ACHN (cell line): ENCODE measurements around the gene PDGFD.

Source experiments
- DNase-seq: peaks from one replicate; pipeline ENCODE4 v3.0.0-alpha.2; 2015
- in situ Hi-C: cut with HindIII; loops from 2 replicates; pipeline ENCODE4 v1.10.0; 2017; ENCODE audit warnings: low sequenced_read_pairs, low pct_ligation_motif_present, low pct_unique_long_range_greater_than_20kb

Gene PDGFD

GRCh38 chr11:104104201-104104600, 59.7 kb downstream of the PDGFD start:
- in situ Hi-C loops: no loop called here
- DNase-seq: no peak

GRCh38 chr11:104098555-104098954, 65.4 kb downstream of the PDGFD start:
- no peak for DNase-seq
- in situ Hi-C loops: no loop called here

- DNase-seq: no peak
- in situ Hi-C loops: no loop called here
Measured at GRCh38 chr11:104098132-104098531, 65.8 kb downstream of the PDGFD start.

DNA sequence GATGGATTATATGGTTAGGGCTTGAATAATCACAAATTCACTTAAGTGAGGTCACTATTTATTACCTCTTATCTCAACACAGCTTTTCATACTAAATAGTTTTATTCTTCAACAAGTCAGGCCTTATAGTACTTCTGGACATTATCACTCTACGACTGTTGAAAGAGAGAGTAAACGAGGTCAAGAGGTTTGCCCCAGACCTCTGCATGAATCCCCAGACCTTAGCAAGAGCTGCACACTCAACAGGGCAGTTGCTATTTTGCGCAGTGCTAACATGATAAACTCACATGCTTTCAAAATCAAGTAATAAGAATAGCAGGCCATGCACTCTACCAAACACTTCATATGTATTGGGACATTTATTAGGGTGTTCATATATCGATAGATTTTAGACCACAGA, 67.0 kb downstream of the PDGFD start:
- in situ Hi-C loops: no loop called here
- no peak for DNase-seq

DNA sequence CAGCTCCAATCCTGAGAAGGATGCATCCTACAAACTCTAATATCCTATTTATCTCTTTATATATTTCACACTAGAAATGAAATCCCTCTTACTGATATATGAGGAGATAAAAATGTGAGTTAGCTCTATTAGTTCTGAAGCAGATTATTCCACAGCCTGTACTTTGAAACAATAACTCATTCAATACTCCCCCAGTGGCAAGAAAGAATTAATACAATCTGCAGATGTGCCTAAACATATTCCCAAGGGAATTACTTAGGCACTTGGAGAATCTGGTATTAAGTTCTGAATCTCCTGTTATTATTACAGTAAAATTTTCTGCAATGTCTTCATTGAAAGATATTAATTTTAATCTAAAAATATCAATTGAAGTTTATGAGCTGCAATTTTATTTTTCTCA, 68.2 kb downstream of the PDGFD start:
- in situ Hi-C loops: no loop called here
- DNase-seq: no peak

GRCh38 chr11:104094576-104094975, 69.4 kb downstream of the PDGFD start:
- no peak for DNase-seq
- in situ Hi-C loops: no loop called here

GRCh38 chr11:104093426-104094280, 70.3 kb downstream of the PDGFD start:
- DNase-seq: no peak
- in situ Hi-C loops: no loop called here

- in situ Hi-C loops: no loop called here
- no peak for DNase-seq
Measured at GRCh38 chr11:104092744-104093143, 71.2 kb downstream of the PDGFD start.

GRCh38 chr11:104091281-104092096, 72.5 kb downstream of the PDGFD start:
- in situ Hi-C loops: no loop called here
- DNase-seq: no peak

GRCh38 chr11:104090767-104091166, 73.2 kb downstream of the PDGFD start:
- no peak for DNase-seq
- in situ Hi-C loops: no loop called here

DNA sequence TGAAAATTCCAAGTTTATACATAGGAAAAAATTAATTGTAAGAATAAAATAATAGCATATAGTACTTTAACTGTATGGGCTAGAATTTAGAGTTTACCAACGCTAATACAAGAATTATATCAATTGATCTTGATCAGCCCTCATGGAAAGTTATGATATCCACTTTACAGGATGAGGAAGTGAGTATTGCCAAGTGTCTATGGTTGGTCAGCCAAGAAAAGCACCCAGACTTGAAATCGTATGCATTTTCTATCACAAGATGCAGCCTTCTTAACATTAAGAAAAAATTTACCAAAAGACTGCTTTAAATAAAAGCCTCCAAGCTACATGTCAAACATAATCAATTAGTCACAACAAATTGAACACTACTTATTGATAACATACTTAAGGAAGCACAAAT, 74.5 kb downstream of the PDGFD start:
- DNase-seq: no peak
- in situ Hi-C loops: no loop called here

- in situ Hi-C loops: no loop called here
- no peak for DNase-seq
Measured at GRCh38 chr11:104086621-104087020, 77.3 kb downstream of the PDGFD start.

DNA sequence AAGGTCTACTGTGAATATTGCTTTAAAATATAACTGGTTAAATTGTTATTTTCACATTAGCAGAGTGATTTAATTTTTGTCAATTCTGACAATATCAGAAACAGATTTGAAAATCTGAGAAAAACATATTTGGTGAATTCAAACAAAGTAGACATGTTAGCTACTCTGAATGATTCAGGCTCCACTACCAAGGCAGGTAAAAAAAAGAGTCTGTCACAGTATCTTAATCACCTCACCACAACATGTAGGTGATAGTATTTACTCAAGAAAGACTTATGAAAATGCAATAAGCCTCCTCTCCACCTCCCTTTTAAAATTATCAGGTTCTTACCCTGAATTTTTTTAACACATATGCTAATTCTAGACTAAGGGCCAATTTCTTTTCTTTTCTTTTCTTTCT, 85.0 kb downstream of the PDGFD start:
- no peak for DNase-seq
- in situ Hi-C loops: no loop called here

- DNase-seq: no peak
- in situ Hi-C loops: no loop called here
Measured at GRCh38 chr11:104078245-104078644, 85.7 kb downstream of the PDGFD start.

DNA sequence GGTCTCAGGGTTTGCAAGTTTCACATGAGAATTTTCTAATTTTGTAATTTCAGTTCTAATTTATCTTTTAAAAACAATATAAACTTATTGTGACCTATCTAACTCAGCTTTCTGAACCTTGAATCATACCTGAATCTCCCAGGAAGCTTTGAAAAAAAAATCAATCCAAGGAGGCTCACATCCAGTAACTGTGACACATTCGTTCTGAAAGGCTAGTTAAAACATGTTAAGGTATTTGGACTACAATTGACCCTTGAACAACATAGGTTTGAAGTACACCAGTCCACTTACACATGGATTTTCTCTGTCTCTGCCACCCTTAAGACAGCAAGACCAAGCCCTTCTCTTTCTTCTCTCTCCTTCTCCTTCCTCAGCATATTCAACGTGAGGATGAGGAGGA, 87.5 kb downstream of the PDGFD start:
- DNase-seq: no peak
- in situ Hi-C loops: no loop called here

DNA sequence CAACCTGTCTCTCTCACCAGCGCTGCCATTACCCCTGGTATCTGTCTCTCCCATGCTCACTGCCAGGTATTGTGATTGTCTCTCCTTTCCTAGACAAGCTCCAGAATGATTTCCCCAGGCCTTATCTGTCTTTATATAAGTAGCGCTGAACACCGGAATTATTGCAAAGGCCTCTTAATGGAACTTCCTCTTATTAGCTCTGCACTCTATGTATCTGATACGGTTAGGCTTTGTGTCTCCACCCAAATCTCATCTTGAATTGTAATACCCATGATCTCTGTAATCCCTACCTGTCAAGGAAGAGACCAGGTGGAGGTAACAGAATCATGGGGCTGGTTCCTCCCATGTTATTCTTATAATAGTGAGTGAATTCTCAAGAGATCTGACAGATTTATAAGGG, 88.2 kb downstream of the PDGFD start:
- in situ Hi-C loops: no loop called here

GRCh38 chr11:104075091-104075490, 88.9 kb downstream of the PDGFD start:
- no peak for DNase-seq
- in situ Hi-C loops: no loop called here

More for the DNA sequence above, 88.2 kb downstream of the PDGFD start:
- DNase-seq: no peak

- no peak for DNase-seq
- in situ Hi-C loops: no loop called here
Measured at GRCh38 chr11:104073950-104074705, 89.8 kb downstream of the PDGFD start.

- no peak for DNase-seq
- in situ Hi-C loops: no loop called here
Measured at GRCh38 chr11:104067534-104067933, 96.4 kb downstream of the PDGFD start.
